CD4-positive, alpha-beta T cell treated with Interleukin-17A for 4 hours (primary cell): ENCODE measurements around the gene PNKD.
A peak's percentile ranks its signal among the peaks of the same experiment; 100 is the strongest.
"Not testable (repeated sequence)": the region's sequence is repeated elsewhere in the genome, so short reads cannot be mapped to it uniquely, and the experiment has no call there.

Experiments
- DNase-seq: peaks from one replicate; pipeline ENCODE4 v3.0.0-alpha.2; 2020; ENCODE audit warnings: mixed read lengths

PNKD gene

GRCh38 chr2:218293715-218294429 lies 23.6 kb downstream of the PNKD start:
- DNase-seq = no peak

DNA sequence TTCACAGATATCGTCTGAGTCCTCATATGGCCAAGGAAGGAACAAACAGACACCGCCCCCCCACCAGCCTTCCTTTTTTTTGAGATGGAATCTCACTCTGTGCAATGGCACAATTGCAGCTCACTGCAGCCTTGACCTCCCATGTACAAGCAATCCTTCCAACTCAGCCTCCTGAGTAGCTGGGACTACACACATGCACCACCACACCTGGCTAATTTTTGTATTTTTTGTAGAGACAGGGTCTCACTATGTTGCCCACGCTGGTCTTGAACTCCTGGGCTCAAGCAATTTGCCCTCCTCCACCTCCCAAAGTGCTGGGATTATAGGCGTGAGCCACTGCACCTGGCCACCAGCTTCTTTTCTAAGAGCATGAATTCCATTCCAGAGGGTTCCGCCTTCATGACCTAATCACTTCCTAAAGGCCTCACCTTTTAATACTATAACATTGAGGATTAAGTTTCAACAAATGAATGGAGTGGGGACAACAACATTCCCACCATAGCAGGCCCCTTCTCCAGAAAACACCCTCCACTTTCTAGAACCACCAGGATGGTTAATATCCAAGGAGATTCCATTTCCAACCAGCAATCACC lies 24.2 kb downstream of the PNKD start:
- no peak for DNase-seq

GRCh38 chr2:218295029-218295428 lies 24.7 kb downstream of the PNKD start:
- DNase-seq = no peak

DNA sequence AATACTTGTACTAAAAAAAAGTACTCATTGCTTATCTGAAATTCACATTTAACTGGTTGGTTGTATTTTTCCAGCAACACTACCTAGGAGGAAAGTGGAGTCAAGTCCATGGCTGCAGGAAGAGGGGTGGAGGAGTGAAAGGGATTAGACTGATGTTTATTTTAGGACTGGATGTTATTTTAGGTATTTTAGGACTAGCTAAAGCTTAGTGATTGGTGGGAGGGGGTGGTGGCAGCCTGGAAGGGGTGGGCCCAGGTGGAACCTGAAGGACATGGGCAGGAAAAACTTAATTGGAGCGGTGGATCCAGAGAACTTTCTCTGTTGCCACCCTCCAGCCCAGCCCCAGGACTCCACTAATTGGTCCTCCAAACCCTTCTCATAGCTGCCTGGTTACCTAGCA lies 25.9 kb downstream of the PNKD start:
- no peak for DNase-seq

- no peak for DNase-seq
Observed at GRCh38 chr2:218296847-218297246, 26.5 kb downstream of the PNKD start.

DNA sequence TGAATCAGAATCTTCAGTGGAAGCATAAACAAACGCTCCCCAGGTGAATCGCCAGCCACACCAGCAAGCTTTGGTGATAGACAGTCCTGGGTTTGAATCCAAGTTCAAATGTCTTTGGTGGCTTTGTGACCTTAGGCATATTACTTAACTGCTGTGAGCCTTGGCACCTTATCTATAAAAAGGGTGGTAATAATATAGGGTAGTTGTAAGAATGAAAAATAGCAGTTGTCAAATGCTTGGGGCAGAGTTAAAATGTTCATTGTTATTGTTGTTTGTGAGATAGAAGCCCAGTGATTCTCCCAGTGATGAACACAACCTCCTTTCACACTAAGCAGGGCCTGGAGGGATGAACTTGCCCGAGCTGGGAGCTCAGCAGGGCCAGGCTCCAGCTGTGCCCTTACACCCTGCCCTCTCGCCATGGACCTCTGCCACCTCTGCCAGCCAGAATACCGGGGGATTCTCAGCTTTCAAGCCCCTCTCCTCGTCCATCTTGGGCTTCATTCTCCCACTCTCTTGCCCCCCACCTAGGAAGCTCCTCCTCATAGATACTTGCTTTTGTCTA lies 28.1 kb downstream of the PNKD start:
- no peak for DNase-seq

DNA sequence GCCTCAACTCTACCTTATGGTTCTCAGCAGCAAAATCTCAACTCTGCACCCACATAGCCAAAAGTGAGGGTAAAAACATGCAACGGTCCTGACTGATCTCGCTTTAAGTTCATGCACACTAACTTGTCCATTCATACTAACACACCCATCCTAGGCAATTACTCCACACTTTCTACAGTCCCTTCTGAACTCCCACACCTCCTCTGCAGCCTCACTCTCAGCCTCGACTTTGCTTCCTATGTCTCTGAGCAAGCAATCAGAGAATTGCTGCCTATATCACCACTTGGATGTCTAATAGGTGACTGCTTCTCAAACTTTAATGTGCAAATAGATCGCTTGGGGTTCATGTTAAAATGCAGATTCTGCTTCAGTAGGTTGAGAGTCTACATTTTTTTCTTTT lies 29.8 kb downstream of the PNKD start:
- DNase-seq = no peak

DNA sequence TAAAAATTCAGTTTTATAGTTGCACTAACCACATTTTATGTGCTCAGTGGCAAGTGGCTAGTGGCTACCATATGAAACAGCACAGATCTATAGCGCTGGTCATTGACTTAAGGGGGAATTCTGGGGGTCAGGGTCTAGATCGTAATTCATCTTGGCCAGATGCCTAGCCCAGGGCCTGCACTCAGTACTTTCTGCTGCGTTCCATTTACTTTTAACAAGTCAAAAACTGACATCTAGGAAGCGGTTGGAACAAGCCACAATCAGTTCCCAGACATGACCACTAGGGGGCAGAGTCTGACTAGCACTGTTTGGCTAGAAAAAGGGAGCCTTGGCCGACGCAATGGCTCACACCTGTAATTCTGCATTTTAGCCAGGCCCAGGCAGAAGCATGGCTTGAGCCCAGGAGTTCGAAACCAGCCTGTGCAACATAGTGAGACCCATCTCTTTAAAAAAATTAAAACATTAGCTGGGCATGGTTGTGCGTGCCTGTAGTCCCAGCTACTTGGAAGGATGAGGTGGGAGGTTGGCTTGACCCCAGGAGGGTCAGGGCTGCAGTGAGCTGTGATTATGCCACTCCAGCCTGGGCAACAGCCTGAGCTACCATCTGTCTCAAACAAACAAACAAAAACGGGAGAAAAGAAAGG lies 31.0 kb downstream of the PNKD start:
- DNase-seq = peak; percentile 92

DNA sequence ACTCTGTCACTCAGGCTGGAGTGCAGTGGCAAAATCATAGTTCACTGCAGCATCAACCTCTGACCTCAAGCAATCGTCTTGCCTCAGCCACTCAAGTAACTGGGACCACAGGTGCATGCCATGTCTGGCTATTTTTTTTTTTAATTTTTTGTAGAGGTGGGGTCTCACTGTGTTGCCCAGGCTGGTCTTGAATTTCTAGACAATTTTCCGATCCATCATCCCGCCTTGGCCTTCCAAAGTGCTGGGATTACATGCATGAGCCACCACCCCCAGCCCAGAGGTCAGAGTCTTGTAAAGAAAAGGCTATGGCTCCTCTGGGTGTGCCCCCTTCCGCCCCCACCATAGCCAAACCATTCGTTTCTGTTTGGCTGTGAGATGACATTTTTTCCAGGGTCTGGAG lies 35.1 kb downstream of the PNKD start:
- DNase-seq = no peak

- DNase-seq = no peak
Observed at GRCh38 chr2:218306184-218306920, 36.0 kb downstream of the PNKD start.

- DNase-seq = no peak
Observed at GRCh38 chr2:218307415-218308090, 37.2 kb downstream of the PNKD start.

GRCh38 chr2:218310853-218311540 lies 40.7 kb downstream of the PNKD start:
- no peak for DNase-seq

GRCh38 chr2:218311541-218312266 lies 41.4 kb downstream of the PNKD start:
- not testable (repeated sequence) for DNase-seq

GRCh38 chr2:218312267-218312756 lies 42.0 kb downstream of the PNKD start:
- DNase-seq = no peak

DNA sequence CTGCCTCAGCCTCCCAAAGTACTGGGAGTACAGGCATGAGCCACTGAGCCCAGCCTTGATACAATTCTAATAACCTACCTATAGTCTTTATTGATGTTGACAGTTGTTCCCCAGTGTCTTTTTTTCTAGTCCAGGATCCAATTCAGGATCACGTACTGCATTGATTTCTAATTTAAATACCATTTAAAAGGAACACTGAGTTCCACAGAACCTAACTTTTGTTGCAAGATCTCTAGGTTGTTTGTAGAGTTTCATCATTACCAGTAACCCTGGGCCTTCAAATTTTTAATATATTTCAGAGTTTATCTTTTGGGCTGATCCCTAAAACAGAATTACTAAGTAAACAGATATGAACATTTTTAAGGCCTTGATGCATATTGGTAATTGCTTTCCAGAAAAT lies 43.0 kb downstream of the PNKD start:
- DNase-seq = no peak

DNA sequence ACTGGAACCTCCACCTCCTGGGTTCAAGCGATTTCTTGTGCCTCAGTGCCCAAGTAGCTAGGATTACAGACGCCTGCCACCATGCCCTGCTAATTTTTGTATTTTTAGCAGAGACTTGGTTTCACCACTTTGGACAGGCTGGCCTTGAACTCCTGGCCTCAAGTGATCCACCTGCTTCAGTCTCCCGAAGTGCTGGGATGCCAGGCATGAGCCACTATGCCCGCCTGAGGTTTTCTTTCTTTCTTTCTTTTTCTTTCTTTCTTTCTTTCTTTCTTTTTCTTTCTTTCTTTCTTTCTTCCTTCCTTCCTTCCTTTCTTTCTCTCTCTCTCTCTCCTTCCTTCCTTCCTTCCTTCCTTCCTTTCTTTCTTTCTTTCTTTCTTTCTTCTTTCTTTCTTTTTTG lies 44.4 kb downstream of the PNKD start:
- DNase-seq = not testable (repeated sequence)

GRCh38 chr2:218315397-218315796 lies 45.1 kb downstream of the PNKD start:
- no peak for DNase-seq

DNA sequence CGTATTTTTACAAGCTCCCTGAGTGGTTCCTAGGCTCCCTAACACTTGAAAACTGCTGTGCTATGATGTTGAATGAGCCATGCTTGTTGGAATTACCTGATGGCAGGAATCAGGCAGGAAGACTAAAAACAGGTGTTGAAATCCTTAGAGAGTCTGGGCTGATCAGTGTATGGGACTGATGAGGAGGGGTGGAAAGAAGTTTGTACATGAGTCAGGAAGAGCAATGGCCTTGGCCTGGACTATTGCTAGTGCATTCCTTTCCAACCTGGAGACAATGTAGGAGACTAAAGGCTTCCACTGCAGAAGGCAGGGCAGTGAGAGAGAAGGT lies 46.9 kb downstream of the PNKD start:
- no peak for DNase-seq

- DNase-seq = no peak
Observed at GRCh38 chr2:218317835-218318234, 47.5 kb downstream of the PNKD start.

DNA sequence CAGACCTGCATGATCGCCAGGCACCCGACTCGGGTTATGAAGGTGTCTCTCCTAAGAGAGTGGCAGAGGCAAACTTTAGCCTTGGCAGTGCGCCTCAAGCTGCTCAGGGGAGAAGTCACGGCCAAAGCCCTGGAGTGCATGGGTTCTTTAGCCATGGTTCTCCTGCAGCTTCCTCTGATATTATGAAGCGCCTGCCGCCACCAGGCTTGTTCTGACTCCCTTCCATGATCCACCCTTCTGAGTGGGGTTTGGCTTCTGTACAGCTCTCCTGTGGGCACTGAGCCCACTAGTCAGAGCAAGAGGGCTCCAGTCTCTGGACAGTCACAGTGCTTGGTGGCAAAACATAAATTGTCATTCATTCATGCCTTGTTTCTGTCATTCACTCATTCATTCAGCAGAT lies 47.9 kb downstream of the PNKD start:
- DNase-seq = no peak

GRCh38 chr2:218319813-218320365 lies 49.6 kb downstream of the PNKD start:
- DNase-seq = no peak
